KMS-11 (cell line): ENCODE data around the gene PCNX1.

ENCODE experiments used
- H2AFZ ChIP-seq: fragments of 200-600 bp; sonication (generic); 2 replicates; pipeline ENCODE4 v1.6.1; 2016; ENCODE audit warnings: antibody characterized with exemption, mixed run types, low read depth
- H3K27ac ChIP-seq: fragments of 200-600 bp; sonication (generic); 2 replicates; pipeline ENCODE4 v1.6.1; 2016; ENCODE audit warnings: mild to moderate bottlenecking, mixed run types
- H3K27me3 ChIP-seq: fragments of 200-600 bp; sonication (generic); 2 replicates; pipeline ENCODE4 v1.6.1; 2017; ENCODE audit warnings: mild to moderate bottlenecking, low read depth, mixed run types, moderate library complexity; ENCODE audit not compliant: insufficient read depth
- H3K36me3 ChIP-seq: fragments of 200-600 bp; sonication (generic); 2 replicates; pipeline ENCODE4 v1.6.1; 2017; ENCODE audit warnings: mild to moderate bottlenecking, mixed run types; ENCODE audit not compliant: insufficient read depth
- H3K4me1 ChIP-seq: fragments of 200-600 bp; sonication (generic); 2 replicates; pipeline ENCODE4 v1.6.1; 2016; ENCODE audit warnings: mild to moderate bottlenecking, low read depth, mixed run types; ENCODE audit not compliant: poor library complexity, severe bottlenecking
- H3K4me2 ChIP-seq: fragments of 200-600 bp; sonication (generic); 2 replicates; pipeline ENCODE4 v1.7.0; 2016; ENCODE audit warnings: mild to moderate bottlenecking, mixed run types
- H3K4me3 ChIP-seq: fragments of 200-600 bp; sonication (generic); IDR thresholded peaks from 2 replicates; pipeline ENCODE4 v1.6.1; 2017; ENCODE audit warnings: low read depth, low read length, mixed read lengths; ENCODE audit not compliant: insufficient read depth
- H3K79me2 ChIP-seq: fragments of 200-600 bp; sonication (generic); 2 replicates; pipeline ENCODE4 v1.6.1; 2016; ENCODE audit warnings: low read depth, mixed run types; ENCODE audit not compliant: insufficient read depth
- H3K9ac ChIP-seq: fragments of 200-600 bp; sonication (generic); 2 replicates; pipeline ENCODE4 v1.6.1; 2016; ENCODE audit warnings: mild to moderate bottlenecking, mixed run types
- H4K20me1 ChIP-seq: fragments of 200-600 bp; sonication (generic); 2 replicates; pipeline ENCODE4 v1.6.1; 2016; ENCODE audit warnings: mild to moderate bottlenecking, mixed run types; ENCODE audit not compliant: insufficient read depth
- CTCF ChIP-seq: fragments of 200-600 bp; sonication (generic); conservative IDR thresholded peaks from 2 replicates; pipeline ENCODE4 v1.6.1; 2017; ENCODE audit warnings: low read depth, mild to moderate bottlenecking, antibody characterized with exemption, low read length, moderate library complexity, mixed read lengths

PCNX1 gene

DNA sequence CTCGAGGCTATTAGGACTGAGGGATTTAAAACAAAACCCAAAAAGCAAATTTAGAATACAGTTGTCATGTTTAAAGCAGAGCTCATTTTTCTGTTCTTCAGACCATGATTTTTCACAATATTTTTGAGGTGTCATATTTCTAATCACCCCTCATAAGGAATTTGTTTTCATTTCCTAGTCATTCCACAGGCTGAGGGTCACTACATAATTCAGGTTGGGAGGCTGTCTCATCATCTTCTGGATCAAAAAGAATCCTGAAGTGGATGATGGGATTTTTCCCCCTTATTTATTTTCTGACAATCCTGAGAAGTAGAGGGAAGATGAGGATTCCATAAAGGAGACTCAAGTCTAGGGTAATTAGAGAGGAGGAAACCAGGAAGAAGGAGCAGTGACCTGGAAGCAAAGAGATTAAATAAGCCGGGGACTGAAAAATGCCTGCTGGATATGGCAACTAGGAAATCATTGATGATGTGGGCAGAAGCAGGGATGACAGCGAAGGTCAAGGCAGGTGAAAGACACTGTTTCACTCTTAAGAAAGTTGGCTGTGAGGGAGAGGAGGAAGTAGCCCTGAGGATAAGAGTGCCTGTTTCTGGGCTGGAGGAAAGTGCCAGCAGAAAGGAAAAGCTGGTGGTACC is 9.0 kb upstream of the PCNX1 start:
- no peaks in the 10 kb centered on the region for H3K4me1 ChIP-seq
- H3K79me2 ChIP-seq = no peaks in the 10 kb centered on the region
- no peak overlapping the region for H3K27ac ChIP-seq
- no peaks in the 10 kb centered on the region for H3K36me3 ChIP-seq
- H3K9ac ChIP-seq = no peak overlapping the region
- H3K27me3 ChIP-seq = no peaks in the 10 kb centered on the region
- no peak overlapping the region for H2AFZ ChIP-seq
- H3K4me2 ChIP-seq = no peak overlapping the region
- TF ChIP-seq CTCF = no peak
- no peaks in the 10 kb centered on the region for H4K20me1 ChIP-seq
- H3K4me3 ChIP-seq = no peak overlapping the region

DNA sequence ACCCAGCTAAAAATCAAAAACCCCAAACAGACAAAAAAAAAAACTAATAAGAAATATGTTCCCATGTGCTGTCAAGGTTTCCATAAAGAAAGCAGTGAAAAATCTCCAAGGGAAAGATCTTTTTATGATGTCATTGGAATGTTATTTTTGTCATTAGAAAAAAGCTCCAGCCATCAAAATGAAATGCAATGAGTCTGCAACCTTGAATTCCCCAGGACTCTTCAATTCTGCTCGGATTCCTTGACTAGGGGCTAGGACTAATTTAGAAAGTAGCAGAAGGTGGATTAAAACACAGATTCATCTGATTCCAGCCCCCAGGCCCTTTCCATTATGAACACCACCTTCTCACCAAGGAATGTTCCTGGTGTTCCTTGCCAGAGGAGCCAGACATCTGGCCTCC is 6.0 kb upstream of the PCNX1 start:
- H3K4me1 ChIP-seq = no peaks in the 10 kb centered on the region
- no peak for TF ChIP-seq CTCF
- no peak overlapping the region for H3K9ac ChIP-seq
- H3K79me2 ChIP-seq = no peaks in the 10 kb centered on the region
- no peak overlapping the region for H3K27ac ChIP-seq
- H2AFZ ChIP-seq = no peak overlapping the region
- no peaks in the 10 kb centered on the region for H4K20me1 ChIP-seq
- H3K36me3 ChIP-seq = no peaks in the 10 kb centered on the region
- no peak overlapping the region for H3K4me3 ChIP-seq
- H3K4me2 ChIP-seq = no peak overlapping the region
- H3K27me3 ChIP-seq = no peaks in the 10 kb centered on the region

DNA sequence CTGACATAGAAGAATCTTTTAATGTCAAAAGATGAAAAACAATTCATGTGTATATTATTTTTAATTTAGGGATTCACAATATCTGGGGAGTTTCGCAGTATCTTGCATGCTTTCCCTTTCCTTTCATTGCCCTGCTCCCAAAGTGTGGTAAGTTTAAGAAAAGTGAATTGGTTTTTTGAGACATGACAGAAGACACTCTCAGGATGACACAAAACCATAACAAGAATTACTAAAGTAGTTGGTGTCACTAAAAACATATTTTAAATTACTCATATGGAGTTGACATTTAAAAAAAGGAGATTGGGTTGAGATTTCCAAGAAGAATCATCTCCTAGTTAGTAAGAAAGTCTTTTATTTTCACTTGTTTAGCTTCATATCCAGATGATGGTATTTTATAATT is 5.1 kb upstream of the PCNX1 start:
- Histone ChIP-seq H3K27ac (no peak overlapping the region), H3K4me3 (no peak overlapping the region), H3K79me2 (no peaks in the 10 kb centered on the region), H3K4me1 (peaks cover 7% of the 10 kb centered on the region), H3K36me3 (no peaks in the 10 kb centered on the region), H4K20me1 (no peaks in the 10 kb centered on the region), H2AFZ (no peak overlapping the region), H3K27me3 (no peaks in the 10 kb centered on the region), H3K4me2 (no peak overlapping the region), H3K9ac (no peak overlapping the region)
- no peak for TF ChIP-seq CTCF

GRCh38 chr14:70904373-70904772 is 2.9 kb upstream of the PCNX1 start:
- Histone ChIP-seq H2AFZ (no peak overlapping the region), H3K79me2 (peaks cover 14% of the 10 kb centered on the region), H3K36me3 (no peaks in the 10 kb centered on the region), H3K27ac (no peak overlapping the region), H3K9ac (no peak overlapping the region), H3K4me1 (peaks cover 7% of the 10 kb centered on the region), H4K20me1 (no peaks in the 10 kb centered on the region), H3K4me2 (no peak overlapping the region), H3K27me3 (no peaks in the 10 kb centered on the region), H3K4me3 (no peak overlapping the region)
- no peak for TF ChIP-seq CTCF
